ENCODE measurements around the gene VENTX. TPM values are rescaled to one million over a fixed set of nuclear protein-coding genes. Genes with fewer than 3 reads are reported as not detected.

VENTX gene
- total and polyA plus RNA-seq, 2 donors (not counting 3 experiments of a cell fraction or from before 2014, with no cell fraction given): not detected

GRCh38 chr10:133272301-133272963 lies 34.8 kb downstream of the VENTX start:
- no peaks in the 10 kb centered on the region for H3K9me1 ChIP-seq (replicated peaks; ENCODE audit: control insufficient read depth, extremely low read depth, insufficient read depth, low read length)
- H3K9me3 ChIP-seq (replicated peaks; ENCODE audit: control insufficient read depth, insufficient read depth, low read length): no peaks in the 10 kb centered on the region
- H3K4me2 ChIP-seq (ENCODE audit: insufficient read depth, low read length): no peak overlapping the region
- H3K79me2 ChIP-seq (ENCODE audit: control insufficient read depth, insufficient read depth, low read length): no peaks in the 10 kb centered on the region
- intact Hi-C loops (cut with micrococcal nuclease) (no loop called here), dilution Hi-C loops (cut with MboI; ENCODE audit: extremely low pct_ligation_motif_present, low sequenced_read_pairs) (no loop called here)
- H3K4me3 ChIP-seq (replicated peaks in 1 of 3; ENCODE audit: insufficient read depth in 1 of 3, low read depth in 1 of 3, low read length in 3 of 3): no peak overlapping the region
- no peaks in the 10 kb centered on the region for H3K4me1 ChIP-seq (ENCODE audit: control insufficient read depth, extremely low read depth, insufficient read depth, low read length)
- no peak overlapping the region for H3K9ac ChIP-seq (replicated peaks; ENCODE audit: extremely low read depth, insufficient read depth, low read length)
- DNase-seq (ENCODE audit: low read depth, low spot score) (no peak), FAIRE-seq (no peak)
- H3K36me3 ChIP-seq (ENCODE audit: control insufficient read depth in 2 of 2, extremely low read depth in 1 of 2, insufficient read depth in 2 of 2, low read length in 2 of 2): no peaks in the 10 kb centered on the region
- BruUV-seq (replicated peaks): no TSS peak
- H4K20me1 ChIP-seq (replicated peaks; ENCODE audit: control insufficient read depth, extremely low read depth, insufficient read depth, low read length): no peaks in the 10 kb centered on the region
- ChIA-PET CTCF (no interaction called here), POLR2A (interaction anchor here (0.7 kb wide), 1 partner anchor 234 kb away, joined by 5 read pairs; no protein-coding TSS in a partner anchor)
- H3K27me3 ChIP-seq (ENCODE audit: control insufficient read depth in 2 of 2, insufficient read depth in 2 of 2, low read length in 2 of 2): peaks cover 5 to 10% of the 10 kb centered on the region in 2 experiments
- H2AFZ ChIP-seq (ENCODE audit: low read depth, low read length): no peak overlapping the region
- no peak for TF ChIP-seq EZH2 (IDR thresholded peaks at IDR 0.05; ENCODE audit: borderline replicate concordance, low read depth, low read length, severe bottlenecking)
- no peak for TF ChIP-seq GATA2 (IDR thresholded peaks at IDR 0.05; ENCODE audit: insufficient read depth, insufficient read length, low read depth, low read length)
- no peak for TF ChIP-seq JUN (IDR thresholded peaks at IDR 0.05; ENCODE audit: borderline replicate concordance, insufficient read depth, insufficient read length, low read depth)
- no peak for TF ChIP-seq CTCF (IDR thresholded peaks at IDR 0.05; ENCODE audit: extremely low read depth in 1 of 2, insufficient read depth in 1 of 2, low read depth in 1 of 2, low read length in 2 of 2)
- no peak for TF ChIP-seq FOS (IDR thresholded peaks at IDR 0.05; ENCODE audit: borderline replicate concordance, insufficient read depth, low read length)
- TF ChIP-seq POLR2A (IDR thresholded peaks at IDR 0.05; ENCODE audit: low read depth, low read length): no peak
- TF ChIP-seq POLR2AphosphoS5 (IDR thresholded peaks at IDR 0.05; ENCODE audit: insufficient read depth, low read depth, low read length): no peak
- no peak overlapping the region for H3K27ac ChIP-seq (ENCODE audit: insufficient read depth, low read depth, low read length)

All from endothelial cell of umbilical vein (primary cell).